Activated CD4-positive, alpha-beta T cell treated with anti-CD3 and anti-CD28 coated beads, Interleukin-2, Interleukin-4, amounts not matched to agents 100 ng/mL and 50 ng/mL, durations not matched to agents 16 hours and 8 hours (primary cell): ENCODE measurements around the gene RHOH.
A peak's percentile ranks its signal among the peaks of the same experiment; 100 is the strongest.
"Not testable (repeated sequence)": the region's sequence is repeated elsewhere in the genome, so short reads cannot be mapped to it uniquely, and the experiment has no call there.

Experiments used
- DNase-seq: peaks from one replicate; pipeline ENCODE4 v3.0.0-alpha.2; 2020; ENCODE audit warnings: low spot score

The RHOH gene, protein sequence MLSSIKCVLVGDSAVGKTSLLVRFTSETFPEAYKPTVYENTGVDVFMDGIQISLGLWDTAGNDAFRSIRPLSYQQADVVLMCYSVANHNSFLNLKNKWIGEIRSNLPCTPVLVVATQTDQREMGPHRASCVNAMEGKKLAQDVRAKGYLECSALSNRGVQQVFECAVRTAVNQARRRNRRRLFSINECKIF

DNA sequence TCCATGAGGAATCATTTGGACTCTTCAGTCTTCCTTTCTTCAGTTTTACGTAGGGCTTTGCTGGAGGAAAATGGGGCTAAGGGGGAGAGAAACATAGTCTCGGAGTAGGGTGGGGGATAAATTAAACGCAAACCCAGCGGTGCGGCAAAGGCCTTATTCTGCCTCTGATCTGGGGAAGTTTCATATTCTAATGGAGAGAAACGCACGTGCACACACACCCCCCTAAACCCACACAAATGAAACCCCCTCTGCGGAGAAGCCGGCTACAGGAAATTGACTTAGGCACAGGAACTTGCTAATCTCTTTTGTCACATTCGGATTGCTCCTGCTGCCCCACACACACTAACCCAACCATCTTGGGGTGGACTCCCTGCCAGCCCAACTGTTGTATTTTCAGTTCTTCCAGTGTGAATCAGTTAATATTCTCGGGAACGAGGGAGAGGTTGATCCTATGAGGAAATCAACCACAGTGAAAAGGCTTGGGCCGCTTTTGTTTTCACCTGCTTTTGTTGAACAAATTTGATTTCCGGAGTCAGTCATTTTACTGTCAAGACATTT, at the start of gene RHOH:
Gene RHOH, plus strand, starts transcription at position 308 of the 558 bp plus-strand sequence. CDS start 46,356 bp downstream, outside the sequence.
- DNase-seq = peak; percentile 82

- not testable (repeated sequence) for DNase-seq
Measured at GRCh38 chr4:40147490-40147889, 49.3 kb upstream of the RHOH start.

DNA sequence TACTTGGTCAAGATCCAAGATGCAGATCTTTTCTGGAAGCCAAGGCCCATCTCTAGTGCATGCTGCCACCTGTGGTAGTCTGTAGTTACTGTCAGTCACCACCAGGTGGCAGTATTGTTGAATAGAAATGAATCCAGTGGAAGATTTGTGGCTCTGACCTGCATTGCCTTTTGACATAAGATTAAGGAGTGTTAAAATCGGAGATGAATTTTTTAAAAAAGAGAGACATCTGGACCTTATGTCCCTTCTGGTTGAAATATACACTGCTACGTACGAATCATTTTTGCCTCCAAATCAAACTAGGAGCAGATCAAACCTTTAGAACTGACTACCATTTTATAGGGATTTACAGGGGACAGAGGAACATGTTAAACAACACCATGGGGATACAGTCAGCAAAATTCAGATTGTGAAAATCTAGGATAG, 46.9 kb upstream of the RHOH start:
- peak; percentile 85 for DNase-seq

- no peak for DNase-seq
Measured at GRCh38 chr4:40150932-40151331, 45.9 kb upstream of the RHOH start.

DNA sequence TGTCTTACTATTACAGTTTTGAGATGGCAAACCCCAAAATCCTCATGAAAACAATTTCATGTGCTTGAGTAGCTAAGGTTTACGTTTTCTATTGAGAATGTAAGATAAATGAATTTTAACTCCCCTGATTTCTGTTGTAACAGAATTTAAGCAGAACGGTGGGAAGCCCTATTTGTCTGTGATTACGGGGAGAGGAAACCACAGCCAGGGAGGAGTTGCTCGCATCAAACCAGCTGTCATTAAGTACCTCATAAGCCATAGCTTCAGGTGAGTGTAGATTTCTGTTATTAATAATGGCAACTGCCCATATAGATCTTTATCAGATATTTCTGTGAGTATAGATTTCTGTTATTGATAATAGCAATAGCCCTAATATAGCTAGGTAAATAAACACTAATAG, 44.2 kb upstream of the RHOH start:
- no peak for DNase-seq

GRCh38 chr4:40157436-40157835, 39.4 kb upstream of the RHOH start:
- DNase-seq = no peak

GRCh38 chr4:40160258-40160657, 36.6 kb upstream of the RHOH start:
- no peak for DNase-seq

GRCh38 chr4:40164459-40164858, 32.4 kb upstream of the RHOH start:
- DNase-seq = no peak

GRCh38 chr4:40165916-40166315, 30.9 kb upstream of the RHOH start:
- no peak for DNase-seq

GRCh38 chr4:40168070-40168469, 28.8 kb upstream of the RHOH start:
- no peak for DNase-seq

- DNase-seq = no peak
Measured at GRCh38 chr4:40170588-40170987, 26.2 kb upstream of the RHOH start.

DNA sequence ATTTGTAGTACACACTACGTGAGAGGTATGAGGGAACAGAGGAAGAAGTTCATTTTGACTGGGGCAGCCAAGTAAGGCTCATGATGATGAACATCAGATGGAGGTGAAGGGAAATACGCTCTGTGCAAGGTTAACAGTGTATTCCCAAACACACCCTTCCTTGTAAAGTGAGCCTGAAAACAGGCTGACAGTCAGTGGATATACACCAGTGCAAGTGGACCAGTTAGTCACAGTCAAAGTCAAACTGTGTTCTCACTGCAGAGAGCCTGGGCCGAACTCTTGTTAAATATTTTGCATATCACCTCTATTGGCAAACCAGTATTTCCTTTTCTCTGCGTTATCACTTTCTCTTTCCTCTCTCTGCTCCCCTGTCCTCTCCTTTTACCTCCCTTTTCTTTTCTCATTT, 23.4 kb upstream of the RHOH start:
- no peak for DNase-seq

DNA sequence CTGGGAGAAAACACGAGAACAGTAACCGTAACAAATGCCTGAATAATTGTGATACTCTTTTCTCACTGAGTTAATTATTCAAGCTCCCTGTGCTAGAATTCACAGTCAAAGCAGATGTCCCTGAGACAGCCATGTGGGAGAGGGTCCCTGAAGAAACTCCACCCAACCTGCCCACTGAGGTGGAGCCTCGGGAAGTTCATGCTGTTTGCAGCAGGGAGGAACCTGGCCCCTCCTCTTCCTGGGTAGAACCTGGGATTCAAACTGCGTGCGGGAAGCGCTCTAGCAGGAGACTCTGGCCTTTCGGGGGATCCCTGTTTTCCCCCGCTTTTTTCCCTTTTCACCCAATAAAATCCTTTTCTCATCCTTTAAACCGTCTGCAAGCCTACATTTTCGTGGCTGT, 20.2 kb upstream of the RHOH start:
- DNase-seq = no peak

- DNase-seq = no peak
Measured at GRCh38 chr4:40177591-40177990, 19.2 kb upstream of the RHOH start.

- no peak for DNase-seq
Measured at GRCh38 chr4:40178672-40179071, 18.2 kb upstream of the RHOH start.

GRCh38 chr4:40179360-40179759, 17.5 kb upstream of the RHOH start:
- no peak for DNase-seq

DNA sequence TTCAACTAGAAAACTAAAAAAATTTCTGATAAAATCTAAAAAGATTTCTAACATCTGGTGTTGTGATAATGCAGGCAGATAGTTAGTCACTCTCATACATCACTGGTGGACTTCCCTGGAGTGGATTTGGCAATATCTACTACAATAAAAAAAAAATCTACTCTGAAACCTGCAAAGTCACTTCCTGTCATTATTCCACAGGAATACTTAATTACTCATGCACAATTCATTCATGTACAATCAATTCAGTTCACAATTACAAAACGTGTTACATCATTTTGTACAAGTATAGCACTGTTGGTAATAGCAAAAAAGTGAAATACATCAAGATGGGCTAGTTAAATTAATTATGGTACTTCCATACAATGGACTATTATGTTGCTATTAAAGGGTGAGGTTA, 16.5 kb upstream of the RHOH start:
- DNase-seq = no peak

GRCh38 chr4:40182001-40182400, 14.8 kb upstream of the RHOH start:
- no peak for DNase-seq

- no peak for DNase-seq
Measured at GRCh38 chr4:40182954-40183353, 13.9 kb upstream of the RHOH start.

GRCh38 chr4:40183615-40184411, 13.0 kb upstream of the RHOH start:
- no peak for DNase-seq

DNA sequence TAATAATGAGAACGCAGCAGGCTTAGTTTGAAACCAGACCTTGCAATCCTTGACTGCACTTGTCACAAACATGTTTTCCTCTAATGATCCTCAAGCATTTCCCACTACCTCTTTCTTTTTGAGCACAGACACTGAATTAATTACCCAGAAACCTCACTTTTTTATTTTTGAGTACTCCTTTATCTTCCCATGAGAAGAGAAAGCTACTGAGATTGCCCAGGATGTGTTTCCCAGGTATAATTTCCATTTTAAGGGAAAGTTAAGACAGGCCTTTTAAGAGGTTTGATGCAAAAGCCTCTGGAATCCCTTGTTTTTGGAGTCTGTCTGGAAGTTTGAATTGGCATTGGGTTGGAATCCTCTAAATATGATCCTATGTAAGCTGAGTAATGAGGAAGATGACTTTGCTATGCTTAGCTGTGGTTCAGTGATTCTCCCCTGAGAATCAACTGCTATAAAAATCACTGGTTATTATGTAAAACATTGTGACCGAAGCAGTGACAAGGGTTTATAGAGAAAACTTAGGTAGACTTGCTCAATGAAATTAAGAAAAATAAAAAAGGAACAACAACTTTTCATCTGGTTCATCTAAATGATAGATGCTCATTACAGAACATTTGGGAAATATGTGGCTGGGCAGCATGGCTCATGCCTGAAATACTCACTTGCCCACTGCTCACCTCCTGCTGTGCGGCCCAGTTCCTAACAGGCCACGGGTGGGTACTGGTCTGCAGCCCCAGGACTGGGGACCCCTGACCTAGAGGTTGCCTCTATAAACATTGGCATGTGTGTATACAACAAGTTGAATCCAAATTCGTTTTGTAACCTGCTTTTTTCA, 10.8 kb upstream of the RHOH start:
- no peak for DNase-seq

DNA sequence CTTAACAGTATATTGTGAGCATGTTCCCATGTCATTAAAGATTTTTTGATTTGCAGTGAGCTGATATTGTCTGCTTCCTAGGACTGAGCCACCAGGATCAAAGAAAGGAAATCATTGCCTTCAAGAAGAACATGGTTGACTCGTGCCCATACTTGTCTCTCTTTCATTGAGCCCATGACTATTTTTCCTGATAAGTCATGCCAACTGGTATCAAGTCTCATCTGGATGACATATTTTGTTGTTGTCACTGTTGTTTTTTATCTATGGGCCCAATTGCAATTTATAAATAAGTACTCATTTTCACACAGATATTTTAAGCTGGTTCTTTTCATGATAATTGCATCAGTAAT, 10.2 kb upstream of the RHOH start:
- DNase-seq = no peak
